Body of pancreas (tissue), 4 donors: Measurements from ENCODE around the gene RPL38. TPM values are rescaled to one million over a fixed set of nuclear protein-coding genes. Genes with fewer than 3 reads are reported as not detected.

Experiments
- ATAC-seq: fragments of 150-250 bp; one replicate; pipeline ENCODE4 v1.9.1; 2016
- DNase-seq, 4 donors: peaks; one replicate each; pipeline ENCODE4 v3.0.0-alpha.2; 2019
- H3K27ac ChIP-seq, 4 donors: fragments of 200-600 bp; sonication (generic); 1 replicate in 3 of 4; 2 replicates in 1 of 4; pipeline versions ENCODE4 v1.5.1 to v1.6.1; 2016 to 2019; ENCODE audit warnings: mild to moderate bottlenecking in 1 of 4, mixed read lengths in 1 of 4, moderate library complexity in 1 of 4
- H3K27me3 ChIP-seq, 2 donors: fragments of 200-600 bp; sonication (generic); one replicate each; pipeline ENCODE4 v1.6.0; 2016; ENCODE audit warnings: mild to moderate bottlenecking in 1 of 2
- H3K36me3 ChIP-seq, 2 donors: fragments of 200-600 bp; sonication (generic); replicated peaks in 1 of 2; 2 replicates each; pipeline ENCODE4 v1.5.1; 2016; ENCODE audit warnings: low read depth in 2 of 2; ENCODE audit not compliant: insufficient read depth in 1 of 2
- H3K4me1 ChIP-seq: fragments of 200-600 bp; sonication (generic); one replicate; pipeline ENCODE4 v1.6.0; 2016
- H3K4me3 ChIP-seq, 2 donors: fragments of 200-600 bp; sonication (generic); 1 replicate in 1 of 2; 2 replicates in 1 of 2; pipeline ENCODE4 v1.5.1; 2016 to 2019
- H3K9me3 ChIP-seq, 3 donors: fragments of 200-600 bp; sonication (generic); 1 replicate in 2 of 3; 2 replicates in 1 of 3; pipeline ENCODE4 v1.5.1; 2016
- CTCF ChIP-seq, 7 experiments: fragments of 450-650 bp in 4 of 7; fragments of 200-600 bp in 3 of 7; sonication (generic) in 3 of 7; IDR thresholded peaks; one replicate each; pipeline ENCODE4 v1.5.1; 2016 to 2019; ENCODE audit warnings: antibody characterized with exemption in 7 of 7
- POLR2A ChIP-seq, 3 donors: fragments of 450-650 bp; IDR thresholded peaks; one replicate each; pipeline ENCODE4 v1.6.1; 2016; ENCODE audit warnings: antibody characterized with exemption in 3 of 3, mild to moderate bottlenecking in 2 of 3
- WGBS, 2 donors: methylation state at CpG; one replicate each; pipeline ENCODE4 v1.1.5; 2017; 5-methylcytosine and 5-hydroxymethylcytosine counted together
- intact Hi-C: fragments of 100-400 bp; cut with DNase I; formaldehyde crosslinking; loops from one replicate; pipeline ENCODE4 v1.15.1; 2023
- total RNA-seq, 2 donors: library from RNA; depleted of rRNA; stranded (reverse); fragments of >200 nt; gene quantifications; one replicate each; pipeline ENCODE4 v1.1.0, GENCODE V29; 2016

The RPL38 gene
- total RNA-seq, 2 donors from 2014 or later, result 141 to 156 TPM

GRCh38 chr17:74235040-74235581 lies 31.6 kb downstream of the RPL38 start:
- Histone ChIP-seq H3K4me1 (peaks cover 34% of the 10 kb centered on the region), H3K27ac (peak overlapping the region in 1 of 4 donors; percentile 54), H3K9me3 (no peaks in the 10 kb centered on the region), H3K27me3 (no peaks in the 10 kb centered on the region), H3K36me3 (no peaks in the 10 kb centered on the region), H3K4me3 (no peak overlapping the region)
- WGBS, 2 donors, result 57% methylated on average over 10 to 19 of the region's 19 CpGs
- TF ChIP-seq CTCF (IDR thresholded peaks at IDR 0.05), result no peak
- no peak for TF ChIP-seq POLR2A (IDR thresholded peaks at IDR 0.05)
- DNase-seq (no peak), ATAC-seq (no peak)
- intact Hi-C loops, result no loop called here

GRCh38 chr17:74235911-74236371 lies 32.5 kb downstream of the RPL38 start:
- ATAC-seq (no peak), DNase-seq (no peak)
- no peak for TF ChIP-seq POLR2A (IDR thresholded peaks at IDR 0.05)
- no peak for TF ChIP-seq CTCF (IDR thresholded peaks at IDR 0.05)
- H3K27ac ChIP-seq, result no peak overlapping the region
- no peaks in the 10 kb centered on the region for H3K9me3 ChIP-seq
- no peaks in the 10 kb centered on the region for H3K27me3 ChIP-seq
- no peaks in the 10 kb centered on the region for H3K36me3 ChIP-seq
- H3K4me1 ChIP-seq, result peaks cover 34% of the 10 kb centered on the region
- no peak overlapping the region for H3K4me3 ChIP-seq
- WGBS, 2 donors, result 82 to 86% methylated on average over 8 of the region's 8 CpGs
- intact Hi-C loops, result no loop called here

GRCh38 chr17:74237321-74237720 lies 33.8 kb downstream of the RPL38 start:
- ATAC-seq, result no peak
- intact Hi-C loops, result no loop called here
- WGBS, 2 donors, result 84 to 92% methylated on average over 10 of the region's 12 CpGs
- no peak overlapping the region for H3K27ac ChIP-seq
- no peak for DNase-seq
- H3K9me3 ChIP-seq, result no peaks in the 10 kb centered on the region
- no peaks in the 10 kb centered on the region for H3K36me3 ChIP-seq
- H3K4me1 ChIP-seq, result peaks cover 21% of the 10 kb centered on the region
- no peak overlapping the region for H3K4me3 ChIP-seq
- H3K27me3 ChIP-seq, result no peaks in the 10 kb centered on the region
- TF ChIP-seq CTCF (IDR thresholded peaks at IDR 0.05) (no peak), POLR2A (IDR thresholded peaks at IDR 0.05) (no peak)

- TF ChIP-seq POLR2A (IDR thresholded peaks at IDR 0.05), result no peak
- no peak for TF ChIP-seq CTCF (IDR thresholded peaks at IDR 0.05)
- Histone ChIP-seq H3K4me3 (no peak overlapping the region), H3K36me3 (no peaks in the 10 kb centered on the region), H3K9me3 (no peaks in the 10 kb centered on the region), H3K27me3 (no peaks in the 10 kb centered on the region), H3K27ac (no peak overlapping the region), H3K4me1 (peaks cover 2% of the 10 kb centered on the region)
- peak in 2 of 4 donors; percentile 27 to 74 for DNase-seq
- ATAC-seq, result no peak
- 62 to 78% methylated on average over 5 to 10 of the region's 10 CpGs for WGBS, 2 donors
- intact Hi-C loops, result no loop called here
Observed at GRCh38 chr17:74239172-74239571, 35.7 kb downstream of the RPL38 start.

GRCh38 chr17:74240618-74241205 lies 37.2 kb downstream of the RPL38 start:
- Histone ChIP-seq H3K4me1 (no peaks in the 10 kb centered on the region), H3K9me3 (no peaks in the 10 kb centered on the region), H3K4me3 (no peak overlapping the region), H3K36me3 (no peaks in the 10 kb centered on the region), H3K27me3 (no peaks in the 10 kb centered on the region), H3K27ac (no peak overlapping the region)
- intact Hi-C loops, result no loop called here
- DNase-seq (peak in 1 of 4 donors; percentile 13), ATAC-seq (no peak)
- TF ChIP-seq POLR2A (IDR thresholded peaks at IDR 0.05) (no peak), CTCF (IDR thresholded peaks at IDR 0.05) (no peak)
- 82 to 86% methylated on average over 11 of the region's 11 CpGs for WGBS, 2 donors
